ENCODE measurements around the gene CSNK1G3.

DNA sequence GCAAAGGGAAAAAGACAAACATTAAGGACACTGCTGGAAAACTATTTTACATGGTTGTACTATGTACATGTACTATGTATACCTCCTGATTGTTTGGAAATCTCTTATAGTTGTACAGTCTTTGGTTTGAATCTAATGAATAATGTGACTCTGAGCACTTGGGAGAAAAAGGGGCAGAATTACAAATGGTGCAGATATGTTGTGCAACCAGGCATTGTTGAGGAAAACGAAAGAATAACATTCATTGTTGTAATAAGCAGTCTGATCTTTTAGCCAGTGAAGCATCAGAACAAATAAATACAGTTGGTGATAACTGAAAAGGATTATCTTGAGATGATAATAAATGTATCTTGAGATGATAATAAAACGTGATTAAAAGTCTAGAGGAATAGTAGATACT, 87.2 kb downstream of the CSNK1G3 start:
- TF ChIP-seq, protein P1, sequence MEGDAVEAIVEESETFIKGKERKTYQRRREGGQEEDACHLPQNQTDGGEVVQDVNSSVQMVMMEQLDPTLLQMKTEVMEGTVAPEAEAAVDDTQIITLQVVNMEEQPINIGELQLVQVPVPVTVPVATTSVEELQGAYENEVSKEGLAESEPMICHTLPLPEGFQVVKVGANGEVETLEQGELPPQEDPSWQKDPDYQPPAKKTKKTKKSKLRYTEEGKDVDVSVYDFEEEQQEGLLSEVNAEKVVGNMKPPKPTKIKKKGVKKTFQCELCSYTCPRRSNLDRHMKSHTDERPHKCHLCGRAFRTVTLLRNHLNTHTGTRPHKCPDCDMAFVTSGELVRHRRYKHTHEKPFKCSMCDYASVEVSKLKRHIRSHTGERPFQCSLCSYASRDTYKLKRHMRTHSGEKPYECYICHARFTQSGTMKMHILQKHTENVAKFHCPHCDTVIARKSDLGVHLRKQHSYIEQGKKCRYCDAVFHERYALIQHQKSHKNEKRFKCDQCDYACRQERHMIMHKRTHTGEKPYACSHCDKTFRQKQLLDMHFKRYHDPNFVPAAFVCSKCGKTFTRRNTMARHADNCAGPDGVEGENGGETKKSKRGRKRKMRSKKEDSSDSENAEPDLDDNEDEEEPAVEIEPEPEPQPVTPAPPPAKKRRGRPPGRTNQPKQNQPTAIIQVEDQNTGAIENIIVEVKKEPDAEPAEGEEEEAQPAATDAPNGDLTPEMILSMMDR (IDR thresholded peaks at IDR 0.05) = no peak
- TF ChIP-seq ZFX (IDR thresholded peaks at IDR 0.05; ENCODE audit: borderline replicate concordance) = no peak
